Mononuclear cell (primary cell): ENCODE results near the gene SRSF2. TPM values are rescaled to one million over a fixed set of nuclear protein-coding genes. Genes with fewer than 3 reads are reported as not detected.
A peak's percentile ranks its signal among the peaks of the same experiment; 100 is the strongest.
"Not testable (repeated sequence)": the region's sequence is repeated elsewhere in the genome, so short reads cannot be mapped to it uniquely, and the experiment has no call there.

ENCODE experiments used
- H3K27me3 ChIP-seq: 2 replicates; pipeline ENCODE4 v1.6.0; 2011; ENCODE audit warnings: low read length, control low read depth; ENCODE audit not compliant: insufficient read depth
- H3K4me1 ChIP-seq: 2 replicates; pipeline ENCODE4 v1.5.1; 2011; ENCODE audit warnings: mild to moderate bottlenecking, low read length, control low read depth; ENCODE audit not compliant: insufficient read depth
- H3K4me3 ChIP-seq: 2 replicates; pipeline ENCODE4 v1.5.1; 2011; ENCODE audit warnings: mild to moderate bottlenecking, low read length, moderate library complexity
- H3K9me3 ChIP-seq: 2 replicates; pipeline ENCODE4 v1.5.1; 2011; ENCODE audit warnings: low read depth, mild to moderate bottlenecking, control low read depth, low read length
- total RNA-seq: library from RNA; depleted of rRNA; stranded (reverse); fragments of >200 nt; gene quantifications from one replicate; pipeline ENCODE4 v1.2.3, GENCODE V29; 2012

SRSF2 gene
- total RNA-seq, 1 donor = 288 TPM

- Histone ChIP-seq H3K4me1 (peaks cover 35% of the 10 kb centered on the region), H3K4me3 (no peak overlapping the region), H3K9me3 (no peaks in the 10 kb centered on the region), H3K27me3 (no peaks in the 10 kb centered on the region)
These were observed 20.3 kb downstream of the SRSF2 start for GRCh38 chr17:76716839-76717215.

- no peaks in the 10 kb centered on the region for H3K27me3 ChIP-seq
- no peaks in the 10 kb centered on the region for H3K9me3 ChIP-seq
- peaks cover 40% of the 10 kb centered on the region for H3K4me1 ChIP-seq
- no peak overlapping the region for H3K4me3 ChIP-seq
These were observed 20.8 kb downstream of the SRSF2 start for GRCh38 chr17:76716146-76716838.

GRCh38 chr17:76715496-76715830, 21.7 kb downstream of the SRSF2 start:
- H3K4me1 ChIP-seq = peaks cover 44% of the 10 kb centered on the region

DNA sequence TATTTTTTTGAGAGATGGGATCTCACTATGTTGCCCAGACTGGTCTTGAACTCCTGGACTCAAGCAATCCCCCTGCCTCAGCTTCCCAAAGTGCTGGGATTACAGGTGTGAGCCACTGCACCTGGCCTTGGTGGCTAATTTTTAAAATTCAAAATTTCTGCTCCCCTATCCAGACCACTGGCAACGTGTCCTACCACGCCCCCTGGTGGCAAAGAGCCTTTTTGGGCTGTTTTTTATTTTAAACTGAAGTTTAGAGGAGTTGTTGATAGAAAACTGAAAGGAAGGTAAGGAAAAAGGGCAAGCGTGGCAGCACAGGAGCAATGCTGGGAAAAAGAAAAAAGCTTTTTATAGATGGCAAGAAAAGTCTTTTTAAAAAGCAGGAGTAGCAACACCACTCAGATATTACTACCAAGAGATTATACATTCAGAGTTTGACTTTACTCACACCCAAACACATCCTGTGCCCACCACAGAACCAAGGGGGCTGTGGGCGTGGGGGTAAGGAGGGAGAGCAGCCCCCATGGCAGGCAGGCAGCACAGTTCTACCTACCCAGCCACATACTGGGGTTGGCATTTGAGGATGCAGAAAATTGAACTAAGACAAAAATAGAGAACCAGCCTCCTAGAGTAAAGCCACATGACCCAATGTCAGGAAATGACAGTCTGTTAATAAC, 22.2 kb downstream of the SRSF2 start:
- H3K4me1 ChIP-seq = peaks cover 44% of the 10 kb centered on the region
- H3K9me3 ChIP-seq = no peaks in the 10 kb centered on the region
- no peak overlapping the region for H3K4me3 ChIP-seq
- H3K27me3 ChIP-seq = peaks cover 3% of the 10 kb centered on the region

More at GRCh38 chr17:76715496-76715830, 21.7 kb downstream of the SRSF2 start:
- Histone ChIP-seq H3K27me3 (no peaks in the 10 kb centered on the region), H3K4me3 (no peak overlapping the region), H3K9me3 (no peaks in the 10 kb centered on the region)

- peaks cover 3% of the 10 kb centered on the region for H3K27me3 ChIP-seq
- no peak overlapping the region for H3K4me3 ChIP-seq
- no peaks in the 10 kb centered on the region for H3K9me3 ChIP-seq
- peaks cover 44% of the 10 kb centered on the region for H3K4me1 ChIP-seq
These were observed 22.8 kb downstream of the SRSF2 start for GRCh38 chr17:76714336-76714735.

- no peak overlapping the region for H3K4me3 ChIP-seq
- H3K9me3 ChIP-seq = no peaks in the 10 kb centered on the region
- H3K4me1 ChIP-seq = peaks cover 44% of the 10 kb centered on the region
- H3K27me3 ChIP-seq = peaks cover 3% of the 10 kb centered on the region
These were observed 23.4 kb downstream of the SRSF2 start for GRCh38 chr17:76713765-76714164.

DNA sequence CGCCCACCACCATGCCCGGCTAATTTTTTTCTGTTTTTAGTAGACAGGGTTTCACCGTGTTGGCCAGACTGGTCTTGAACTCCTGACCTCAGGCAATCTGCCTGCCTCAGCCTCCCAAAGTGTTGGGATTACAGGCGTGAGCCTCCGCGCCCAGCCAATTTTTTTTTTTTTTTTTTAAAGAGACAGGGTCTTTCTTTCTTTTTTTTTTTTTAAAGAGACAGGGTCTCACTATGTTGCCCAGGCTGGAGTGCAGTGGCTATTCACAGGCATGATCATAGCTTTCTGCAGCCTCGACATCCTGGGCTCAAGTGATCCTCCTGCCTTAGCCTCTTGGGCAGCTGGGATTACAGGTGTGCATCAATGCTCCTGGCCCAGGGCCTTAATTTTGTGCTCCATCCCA, 24.8 kb downstream of the SRSF2 start:
- not testable (repeated sequence) for H3K27me3 ChIP-seq, H3K4me3 ChIP-seq, H3K9me3 ChIP-seq
- peaks cover 41% of the 10 kb centered on the region for H3K4me1 ChIP-seq

DNA sequence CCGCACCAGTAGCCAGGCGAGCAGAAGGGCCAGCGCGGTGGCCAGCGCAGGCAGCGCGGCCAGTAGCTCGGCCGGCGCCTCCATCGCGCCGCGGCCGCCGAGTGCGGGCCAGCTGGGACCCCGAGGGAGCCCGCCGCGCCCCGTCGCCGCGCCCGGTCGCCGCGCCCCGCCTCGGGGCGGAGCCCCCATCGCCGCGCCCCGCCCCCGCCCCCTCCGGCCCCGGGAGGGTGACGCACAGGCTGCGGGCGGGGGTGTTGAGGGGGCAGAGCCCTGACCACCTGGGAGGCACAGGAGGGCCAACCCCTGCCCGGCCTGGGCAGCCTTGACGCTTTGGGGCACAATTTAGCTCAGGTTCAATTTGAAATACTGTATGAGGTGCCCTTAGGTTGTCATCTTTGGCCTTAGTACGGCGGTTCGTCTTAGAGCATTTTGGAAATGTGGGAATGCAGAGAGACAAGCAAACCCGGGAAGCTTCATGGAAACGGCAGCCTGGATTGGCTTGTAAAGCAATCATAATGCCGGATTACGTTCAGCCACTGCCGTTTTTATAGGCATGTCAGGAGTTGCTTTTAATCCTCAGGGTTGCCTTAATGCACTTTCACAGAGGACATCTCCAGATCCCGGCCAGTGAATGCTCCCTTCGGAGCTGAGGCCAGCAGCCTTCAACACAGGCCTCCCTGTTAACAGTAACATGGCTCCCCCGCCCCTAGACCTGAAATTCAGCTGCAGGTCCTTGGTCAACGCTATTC, 26.1 kb downstream of the SRSF2 start, which contains the start of gene MXRA7:
MXRA7 (minus strand) TSS at position 103 of the 749 bp plus-strand sequence; CDS start at position 84, 19 bp downstream.
- H3K27me3 ChIP-seq = peaks cover 3% of the 10 kb centered on the region

GRCh38 chr17:76709951-76710862, 26.9 kb downstream of the SRSF2 start:
- H3K4me3 ChIP-seq = peak overlapping the region; percentile 26
- not testable (repeated sequence) for H3K9me3 ChIP-seq, H3K27me3 ChIP-seq
- peaks cover 20% of the 10 kb centered on the region for H3K4me1 ChIP-seq

More for the DNA sequence above, 26.1 kb downstream of the SRSF2 start, which contains the start of gene MXRA7:
- Histone ChIP-seq H3K4me3 (peak within 1 kb of the TSS; percentile 26), H3K9me3 (no peaks in the 10 kb centered on the region), H3K4me1 (peaks cover 28% of the 10 kb centered on the region)

- Histone ChIP-seq H3K27me3 (peaks cover 3% of the 10 kb centered on the region), H3K9me3 (no peaks in the 10 kb centered on the region), H3K4me3 (no peak overlapping the region), H3K4me1 (peaks cover 11% of the 10 kb centered on the region)
These were observed 27.8 kb downstream of the SRSF2 start for GRCh38 chr17:76709077-76709950.

DNA sequence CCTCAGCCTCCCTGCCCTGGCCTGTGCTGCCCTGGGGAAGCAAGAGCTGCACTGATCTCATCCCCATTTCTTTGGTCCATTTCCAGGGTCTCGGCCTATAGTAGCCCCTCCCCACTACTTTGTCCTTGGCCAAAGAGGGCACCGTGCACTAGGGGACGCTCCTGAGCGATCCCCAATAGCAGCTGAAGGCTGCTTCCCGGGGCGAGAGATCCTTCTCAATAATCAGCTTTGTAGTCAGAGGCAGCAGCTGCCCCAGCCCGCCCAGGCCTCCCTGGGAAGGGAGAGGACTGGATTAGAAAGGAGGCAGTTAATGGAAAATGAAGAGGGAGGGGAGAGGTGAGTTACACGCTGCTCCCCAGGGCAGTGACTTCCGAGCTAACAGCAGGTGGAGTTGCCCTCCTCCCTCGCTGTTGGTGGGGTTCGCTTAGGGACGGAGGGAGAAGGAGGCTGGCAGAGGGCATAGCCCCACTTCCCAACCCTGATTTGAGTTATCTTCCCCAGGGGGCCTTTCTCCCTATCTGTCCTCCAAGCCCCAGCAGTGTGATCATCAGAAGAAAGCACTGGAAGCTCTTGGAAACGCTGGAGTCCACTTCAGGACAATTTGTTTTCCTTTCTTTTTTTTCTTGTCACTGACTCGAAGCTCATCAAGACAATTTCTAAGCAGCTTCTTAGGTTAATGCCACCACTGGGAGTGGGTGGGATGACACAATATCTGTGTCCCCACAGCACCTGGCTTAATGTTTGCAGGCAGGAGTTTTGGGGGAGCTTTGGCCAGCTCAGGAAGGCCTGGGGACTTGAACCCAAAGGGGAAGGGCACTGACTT, 28.9 kb downstream of the SRSF2 start:
- Histone ChIP-seq H3K4me1 (peaks cover 8% of the 10 kb centered on the region), H3K4me3 (no peak overlapping the region), H3K9me3 (no peaks in the 10 kb centered on the region), H3K27me3 (peaks cover 3% of the 10 kb centered on the region)

GRCh38 chr17:76706817-76707216, 30.3 kb downstream of the SRSF2 start:
- H3K4me1 ChIP-seq = peaks cover 8% of the 10 kb centered on the region
- peaks cover 3% of the 10 kb centered on the region for H3K27me3 ChIP-seq
- H3K9me3 ChIP-seq = no peaks in the 10 kb centered on the region
- H3K4me3 ChIP-seq = no peak overlapping the region

DNA sequence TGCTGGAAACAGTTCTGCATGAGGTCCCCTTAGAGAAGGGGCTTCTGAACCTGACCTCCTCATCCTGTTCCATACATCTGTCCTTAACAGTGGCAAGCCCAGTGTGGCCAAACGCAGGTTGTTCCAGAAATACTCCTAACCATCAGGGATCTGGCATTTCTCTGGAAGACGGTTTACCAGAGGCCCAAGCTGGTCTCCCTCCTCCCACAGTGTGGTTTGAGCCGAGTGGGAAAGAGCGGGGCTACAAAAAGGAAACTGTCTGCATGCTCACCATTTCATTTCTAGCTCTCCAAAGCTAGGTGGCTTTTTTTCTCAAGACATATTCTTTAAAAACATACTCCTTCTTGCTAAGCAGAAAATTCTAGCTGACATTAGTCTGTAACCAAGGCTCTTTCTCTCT, 32.3 kb downstream of the SRSF2 start:
- Histone ChIP-seq H3K4me1 (no peaks in the 10 kb centered on the region), H3K9me3 (no peaks in the 10 kb centered on the region), H3K4me3 (no peak overlapping the region), H3K27me3 (no peaks in the 10 kb centered on the region)
